GM10266 (cell line): ENCODE results near the gene MAG.

ENCODE experiments used
- DNase-seq: peaks from one replicate; pipeline ENCODE4 v3.0.0; 2012; ENCODE audit errors: extremely low spot score
- TF ChIP-seq, protein P1 (sequence below): IDR thresholded peaks from 2 replicates; pipeline ENCODE4 v1.5.1; 2012; ENCODE audit warnings: mild to moderate bottlenecking, low read depth; ENCODE audit not compliant: control insufficient read depth, insufficient read depth; ENCODE audit errors: missing control alignments

The MAG gene

DNA sequence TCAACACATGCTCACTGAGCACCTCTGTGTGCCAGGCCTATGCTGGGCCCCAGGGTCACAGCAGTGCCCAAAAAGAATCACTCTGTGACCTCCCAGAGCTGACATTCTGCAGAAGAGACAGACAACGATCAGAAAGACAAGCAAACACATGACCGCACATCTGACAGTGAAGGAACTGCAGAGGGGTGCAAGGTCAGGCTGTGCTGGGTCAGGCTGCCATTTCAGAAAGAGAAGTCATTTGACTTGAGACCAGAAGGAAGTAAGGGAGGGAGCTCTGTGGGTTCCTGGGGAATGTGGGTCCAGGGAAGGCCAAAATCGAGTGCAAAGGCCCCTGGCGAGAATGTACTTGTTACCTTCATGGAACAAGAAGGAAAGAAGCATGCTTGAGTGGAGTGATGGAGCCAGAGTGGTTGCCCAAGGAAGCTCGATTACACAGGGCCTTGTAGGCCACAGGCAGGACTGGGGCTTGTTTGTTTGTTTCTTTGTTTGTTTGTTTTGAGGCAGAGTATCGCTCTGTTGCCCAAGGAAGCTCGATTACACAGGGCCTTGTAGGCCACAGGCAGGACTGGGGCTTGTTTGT is 25.6 kb downstream of the MAG start:
- DNase-seq, result no peak
- TF ChIP-seq, protein P1, sequence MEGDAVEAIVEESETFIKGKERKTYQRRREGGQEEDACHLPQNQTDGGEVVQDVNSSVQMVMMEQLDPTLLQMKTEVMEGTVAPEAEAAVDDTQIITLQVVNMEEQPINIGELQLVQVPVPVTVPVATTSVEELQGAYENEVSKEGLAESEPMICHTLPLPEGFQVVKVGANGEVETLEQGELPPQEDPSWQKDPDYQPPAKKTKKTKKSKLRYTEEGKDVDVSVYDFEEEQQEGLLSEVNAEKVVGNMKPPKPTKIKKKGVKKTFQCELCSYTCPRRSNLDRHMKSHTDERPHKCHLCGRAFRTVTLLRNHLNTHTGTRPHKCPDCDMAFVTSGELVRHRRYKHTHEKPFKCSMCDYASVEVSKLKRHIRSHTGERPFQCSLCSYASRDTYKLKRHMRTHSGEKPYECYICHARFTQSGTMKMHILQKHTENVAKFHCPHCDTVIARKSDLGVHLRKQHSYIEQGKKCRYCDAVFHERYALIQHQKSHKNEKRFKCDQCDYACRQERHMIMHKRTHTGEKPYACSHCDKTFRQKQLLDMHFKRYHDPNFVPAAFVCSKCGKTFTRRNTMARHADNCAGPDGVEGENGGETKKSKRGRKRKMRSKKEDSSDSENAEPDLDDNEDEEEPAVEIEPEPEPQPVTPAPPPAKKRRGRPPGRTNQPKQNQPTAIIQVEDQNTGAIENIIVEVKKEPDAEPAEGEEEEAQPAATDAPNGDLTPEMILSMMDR, result no peak

DNA sequence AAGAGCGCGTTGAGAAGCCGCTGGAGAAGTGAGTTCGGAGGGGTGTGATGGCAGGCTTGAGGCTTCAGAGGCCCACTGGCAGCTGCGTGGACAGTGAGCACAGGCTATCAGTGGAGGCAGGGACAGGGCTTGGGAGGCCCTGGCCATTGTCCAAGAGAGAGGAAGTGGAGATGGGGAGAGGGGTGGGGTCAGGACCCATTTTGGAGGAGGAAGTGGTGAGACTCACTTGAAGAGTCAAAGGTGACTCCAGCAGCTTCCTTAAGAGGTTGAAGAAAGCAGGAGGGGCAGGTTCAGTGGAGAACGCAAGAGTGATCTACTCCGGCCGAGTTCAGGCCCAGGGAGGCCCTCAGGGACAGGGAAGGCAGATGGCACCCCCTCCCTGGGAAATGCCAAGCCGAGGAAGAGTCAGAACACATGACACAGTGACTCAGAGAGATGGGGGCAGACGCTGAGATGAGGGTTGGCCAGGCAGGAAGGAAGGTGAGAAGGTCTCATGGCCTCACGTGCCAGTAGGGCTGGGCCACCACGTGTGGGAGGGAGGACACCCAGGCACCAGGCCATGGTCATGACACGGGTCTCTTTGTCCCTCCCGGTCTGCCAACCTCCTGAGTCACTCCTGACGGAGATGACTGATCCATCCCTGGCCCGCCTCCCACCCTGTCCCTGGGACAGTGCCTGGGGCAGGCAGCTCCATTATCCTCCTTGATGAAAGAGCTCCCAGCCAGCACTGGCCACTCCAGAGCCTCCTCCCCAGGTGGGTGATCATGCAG is 26.9 kb downstream of the MAG start:
- TF ChIP-seq, protein P1, result no peak
- DNase-seq, result no peak

DNA sequence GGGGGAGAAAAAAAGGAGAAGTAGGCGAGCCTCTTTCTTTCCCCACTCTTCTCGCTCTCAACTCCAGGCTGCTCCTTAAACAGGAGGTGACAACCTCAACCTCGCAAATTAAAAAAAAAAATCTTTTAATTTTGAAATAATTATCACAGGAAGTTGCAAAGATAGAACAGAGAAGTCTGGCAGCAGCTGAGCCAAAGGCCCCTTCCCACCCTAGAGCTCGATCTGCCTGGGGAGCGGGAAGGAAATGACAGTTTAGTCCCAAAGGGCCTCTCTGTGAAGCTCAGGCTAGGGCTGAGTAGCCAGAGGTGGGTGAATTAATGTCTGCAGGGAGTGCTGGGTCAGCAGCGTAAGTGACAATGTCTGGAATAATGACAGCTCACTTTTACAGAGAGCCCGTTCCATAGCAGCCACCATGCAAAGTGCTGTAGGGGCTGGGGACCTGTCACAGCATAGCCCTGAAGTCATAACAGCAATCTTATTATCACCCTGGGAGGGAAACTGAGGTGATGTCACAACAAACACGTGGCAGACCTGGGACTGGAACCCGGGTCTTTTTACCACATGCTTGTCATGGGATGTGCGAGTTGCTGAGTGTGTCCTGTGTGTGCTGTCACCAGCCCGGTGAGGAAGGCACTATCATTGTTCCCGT is 28.2 kb downstream of the MAG start:
- TF ChIP-seq, protein P1, result no peak
- no peak for DNase-seq

DNA sequence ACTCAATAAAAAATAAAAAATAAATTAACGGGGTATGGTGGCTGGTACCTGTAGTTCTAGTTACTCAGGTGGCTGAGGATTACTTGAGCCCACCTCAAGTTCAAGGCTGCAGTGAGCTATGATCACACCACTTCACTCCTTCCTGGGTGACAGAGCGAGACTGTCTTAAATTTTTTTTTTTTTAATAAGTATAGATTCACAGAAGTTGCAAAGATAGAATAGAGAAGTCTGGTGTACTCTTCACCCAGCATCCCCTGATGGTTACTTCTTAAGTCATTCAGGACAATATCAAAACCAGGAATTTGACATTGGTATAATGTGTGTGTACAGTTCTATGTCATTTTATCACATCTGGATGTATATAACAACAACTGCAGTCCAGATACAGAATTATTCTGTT is 29.3 kb downstream of the MAG start:
- TF ChIP-seq, protein P1, result no peak
- DNase-seq, result no peak

DNA sequence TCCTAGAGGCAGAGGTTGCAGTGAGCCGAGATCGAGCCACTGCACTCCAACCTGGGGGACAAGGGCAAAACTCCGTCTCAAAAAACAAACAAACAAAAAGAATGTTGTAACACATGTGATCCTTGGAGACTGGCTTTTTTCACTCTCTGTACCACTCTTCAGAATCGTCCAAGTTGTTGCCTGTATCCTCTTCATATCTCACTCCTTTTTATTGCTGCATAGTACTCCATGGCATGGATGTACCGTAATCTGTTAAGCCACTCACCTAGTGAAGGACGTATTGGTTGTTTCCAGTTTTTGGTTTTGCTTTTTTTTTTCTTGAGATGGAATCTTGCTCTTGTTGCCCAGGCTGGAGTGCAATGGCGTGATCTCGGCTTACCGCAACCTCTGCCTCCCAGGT is 30.1 kb downstream of the MAG start:
- TF ChIP-seq, protein P1, result no peak
- DNase-seq, result no peak

DNA sequence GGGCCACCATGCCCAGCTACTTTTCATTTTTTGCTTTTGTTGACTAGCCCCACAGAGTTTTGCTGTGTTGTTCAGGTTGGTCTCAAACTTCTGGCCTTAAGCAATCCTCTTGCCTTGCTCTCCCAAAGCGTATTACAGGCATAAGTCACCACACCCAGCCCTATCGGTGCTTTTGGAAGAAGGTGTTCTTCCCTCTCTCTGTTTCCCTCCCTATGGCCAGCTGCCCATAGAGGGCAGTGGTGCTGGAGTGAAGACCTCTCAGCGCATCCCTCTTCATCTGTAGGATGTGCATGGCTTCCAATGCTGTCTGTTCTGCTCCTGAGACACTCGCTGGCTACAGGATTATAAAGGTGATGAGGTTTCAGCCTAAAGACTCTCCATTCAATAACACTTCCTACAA is 35.7 kb downstream of the MAG start:
- TF ChIP-seq, protein P1, result peak; percentile 48
- DNase-seq, result no peak

DNA sequence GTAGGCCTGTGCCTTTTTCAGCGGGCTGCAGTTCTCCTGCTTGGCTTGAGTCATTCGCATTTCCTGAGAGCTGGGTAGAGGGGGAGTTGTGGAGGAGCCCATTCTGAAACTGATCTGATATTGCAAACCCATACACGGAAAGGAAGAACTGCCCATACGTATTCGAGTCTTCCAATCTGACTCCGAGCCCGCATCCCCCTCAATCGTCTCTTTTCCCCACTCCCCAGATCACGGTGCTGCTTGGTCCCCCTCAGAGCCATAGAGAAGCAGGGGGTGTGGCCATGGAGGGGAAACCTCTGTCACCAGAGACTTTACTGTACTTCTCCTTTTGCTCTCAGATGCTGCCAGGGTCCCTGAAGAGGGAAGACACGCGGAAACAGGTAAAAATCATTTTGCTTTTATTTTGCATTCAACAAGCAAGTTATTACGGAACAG is 36.9 kb downstream of the MAG start, which contains the start of gene CD22:
CD22 (plus strand) TSS at position 337 of the 435 bp plus-strand sequence. CDS start 2,854 bp downstream, outside the sequence.
- no peak for DNase-seq
- TF ChIP-seq, protein P1, result no peak
